Sigmoid colon (tissue), 4 donors: ENCODE measurements around the gene ZMYND19.
"Not testable (repeated sequence)": the region's sequence is repeated elsewhere in the genome, so short reads cannot be mapped to it uniquely, and the experiment has no call there.

Experiments
- POLR2A ChIP-seq, 2 donors: fragments of 450-650 bp; IDR thresholded peaks; one replicate each; pipeline ENCODE4 v1.6.1; 2016; ENCODE audit warnings: antibody characterized with exemption in 2 of 2, mild to moderate bottlenecking in 2 of 2, moderate library complexity in 2 of 2
- POLR2AphosphoS5 ChIP-seq, 4 donors: sonication (generic); formaldehyde crosslinking; IDR thresholded peaks; one replicate each; pipeline ENCODE4 v1.6.1; 2017; ENCODE audit warnings: antibody characterized with exemption in 4 of 4
- TF ChIP-seq, protein P1 (sequence below), 4 experiments: fragments of 450-650 bp in 3 of 4; fragments of 200-600 bp in 1 of 4; IDR thresholded peaks; one replicate each; pipeline ENCODE4 v1.5.1; 2016 to 2019; ENCODE audit warnings: antibody characterized with exemption in 4 of 4, mild to moderate bottlenecking in 3 of 4, moderate library complexity in 2 of 4

DNA sequence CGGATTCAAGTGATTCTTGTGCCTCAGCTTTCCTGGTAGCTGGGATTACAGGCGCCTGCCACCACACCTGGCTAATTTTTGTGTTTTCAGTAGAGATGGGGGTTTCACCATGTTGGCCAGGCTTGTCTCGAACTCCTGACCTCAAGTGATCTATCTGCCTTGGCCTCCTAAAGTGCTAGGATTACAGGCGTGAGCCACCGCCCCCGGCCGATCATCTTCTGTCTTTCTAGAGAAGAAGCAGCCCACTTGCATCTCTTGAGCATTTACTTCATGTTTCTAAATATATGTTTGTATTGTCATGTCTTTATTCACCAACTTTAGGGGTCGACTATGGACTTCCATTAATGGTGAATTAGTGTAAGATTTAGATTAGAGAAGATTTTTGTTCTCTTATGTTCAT, 31.9 kb upstream of the ZMYND19 start:
- TF ChIP-seq, protein P1, sequence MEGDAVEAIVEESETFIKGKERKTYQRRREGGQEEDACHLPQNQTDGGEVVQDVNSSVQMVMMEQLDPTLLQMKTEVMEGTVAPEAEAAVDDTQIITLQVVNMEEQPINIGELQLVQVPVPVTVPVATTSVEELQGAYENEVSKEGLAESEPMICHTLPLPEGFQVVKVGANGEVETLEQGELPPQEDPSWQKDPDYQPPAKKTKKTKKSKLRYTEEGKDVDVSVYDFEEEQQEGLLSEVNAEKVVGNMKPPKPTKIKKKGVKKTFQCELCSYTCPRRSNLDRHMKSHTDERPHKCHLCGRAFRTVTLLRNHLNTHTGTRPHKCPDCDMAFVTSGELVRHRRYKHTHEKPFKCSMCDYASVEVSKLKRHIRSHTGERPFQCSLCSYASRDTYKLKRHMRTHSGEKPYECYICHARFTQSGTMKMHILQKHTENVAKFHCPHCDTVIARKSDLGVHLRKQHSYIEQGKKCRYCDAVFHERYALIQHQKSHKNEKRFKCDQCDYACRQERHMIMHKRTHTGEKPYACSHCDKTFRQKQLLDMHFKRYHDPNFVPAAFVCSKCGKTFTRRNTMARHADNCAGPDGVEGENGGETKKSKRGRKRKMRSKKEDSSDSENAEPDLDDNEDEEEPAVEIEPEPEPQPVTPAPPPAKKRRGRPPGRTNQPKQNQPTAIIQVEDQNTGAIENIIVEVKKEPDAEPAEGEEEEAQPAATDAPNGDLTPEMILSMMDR (IDR thresholded peaks at IDR 0.05), result not testable (repeated sequence)
- TF ChIP-seq POLR2AphosphoS5, POLR2A (IDR thresholded peaks at IDR 0.05): not testable (repeated sequence)
